ENCODE measurements around the gene LRP2.

- TF ChIP-seq POLR2AphosphoS5 (IDR thresholded peaks at IDR 0.05) (no peak), CTCF (IDR thresholded peaks at IDR 0.05) (no peak), EP300 (IDR thresholded peaks at IDR 0.05) (no peak)
Observed at GRCh38 chr2:169384816-169385215, 22.5 kb upstream of the LRP2 start.

All from upper lobe of left lung (tissue), 4 donors.